Trophoblast cell (in vitro differentiated cells and primary cell): ENCODE measurements around the gene HSPBP1.

Source experiments
- DNase-seq, 2 donors: peaks; one replicate each; pipeline ENCODE4 v3.0.0-alpha.2; 2016
- H2AFZ ChIP-seq: 2 replicates; pipeline ENCODE4 v1.6.1; 2013; ENCODE audit warnings: low read length, moderate library complexity, mild to moderate bottlenecking; ENCODE audit not compliant: insufficient read depth, poor library complexity
- H2AK5ac ChIP-seq: 2 replicates; pipeline ENCODE4 v1.6.1; 2013; ENCODE audit warnings: mild to moderate bottlenecking, low read length
- H2BK120ac ChIP-seq: 2 replicates; pipeline ENCODE4 v1.6.1; 2013; ENCODE audit warnings: low read length, mild to moderate bottlenecking, moderate library complexity; ENCODE audit not compliant: insufficient read depth, poor library complexity
- H2BK12ac ChIP-seq: 2 replicates; pipeline ENCODE4 v1.6.1; 2013; ENCODE audit warnings: mild to moderate bottlenecking, low read length, moderate library complexity
- H2BK5ac ChIP-seq: 2 replicates; pipeline ENCODE4 v1.6.1; 2013; ENCODE audit warnings: low read length, low read depth, moderate library complexity, mild to moderate bottlenecking; ENCODE audit not compliant: poor library complexity
- H3K14ac ChIP-seq: 2 replicates; pipeline ENCODE4 v1.6.1; 2013; ENCODE audit warnings: mild to moderate bottlenecking, low read length
- H3K18ac ChIP-seq: 2 replicates; pipeline ENCODE4 v1.6.1; 2013; ENCODE audit warnings: mild to moderate bottlenecking, low read length
- H3K23ac ChIP-seq: 2 replicates; pipeline ENCODE4 v1.6.1; 2013; ENCODE audit warnings: low read length
- H3K27ac ChIP-seq: 2 replicates; pipeline ENCODE4 v1.5.1; 2013; ENCODE audit warnings: low read depth, mild to moderate bottlenecking, inconsistent platforms, low read length, moderate library complexity
- H3K27me3 ChIP-seq: 2 replicates; pipeline ENCODE4 v1.6.1; 2013; ENCODE audit warnings: inconsistent platforms, mild to moderate bottlenecking, low read length, moderate library complexity; ENCODE audit not compliant: insufficient read depth
- H3K36me3 ChIP-seq, 2 experiments: 1 replicate in 1 of 2; 2 replicates in 1 of 2; pipeline ENCODE4 v1.6.1; 2013; ENCODE audit warnings: low read length in 2 of 2, mild to moderate bottlenecking in 2 of 2, moderate library complexity in 1 of 2; ENCODE audit not compliant: insufficient read depth in 2 of 2, control insufficient read depth in 1 of 2
- H3K4ac ChIP-seq: 2 replicates; pipeline ENCODE4 v1.6.1; 2013; ENCODE audit warnings: low read depth, mild to moderate bottlenecking, low read length, moderate library complexity
- H3K4me1 ChIP-seq, 2 experiments: 1 replicate in 1 of 2; 2 replicates in 1 of 2; pipeline ENCODE4 v1.6.1; 2013; ENCODE audit warnings: low read length in 2 of 2, mild to moderate bottlenecking in 2 of 2, moderate library complexity in 1 of 2; ENCODE audit not compliant: insufficient read depth in 2 of 2, control insufficient read depth in 1 of 2
- H3K4me2 ChIP-seq: 2 replicates; pipeline ENCODE4 v1.6.1; 2013; ENCODE audit warnings: inconsistent platforms, mild to moderate bottlenecking, low read length, moderate library complexity
- H3K4me3 ChIP-seq: 2 replicates; pipeline ENCODE4 v1.5.1; 2013; ENCODE audit warnings: mild to moderate bottlenecking, low read depth, low read length, inconsistent platforms
- H3K79me1 ChIP-seq: one replicate; pipeline ENCODE4 v1.6.1; 2013; ENCODE audit warnings: low read length
- H3K79me2 ChIP-seq: 2 replicates; pipeline ENCODE4 v1.6.1; 2013; ENCODE audit warnings: low read length, mild to moderate bottlenecking; ENCODE audit not compliant: control insufficient read depth, insufficient read depth, poor library complexity
- H3K9ac ChIP-seq: 2 replicates; pipeline ENCODE4 v1.6.1; 2013; ENCODE audit warnings: mild to moderate bottlenecking, low read length
- H3K9me3 ChIP-seq: 2 replicates; pipeline ENCODE4 v1.6.1; 2013; ENCODE audit warnings: low read depth, mild to moderate bottlenecking, control low read depth, inconsistent platforms, low read length; ENCODE audit not compliant: insufficient read depth
- H4K12ac ChIP-seq: 2 replicates; pipeline ENCODE4 v1.6.1; 2013; ENCODE audit warnings: low read depth, mild to moderate bottlenecking, low read length, moderate library complexity
- H4K8ac ChIP-seq: 2 replicates; pipeline ENCODE4 v1.6.1; 2013; ENCODE audit warnings: low read depth, mild to moderate bottlenecking, low read length, moderate library complexity
- H4K91ac ChIP-seq: one replicate; pipeline ENCODE4 v1.6.1; 2013; ENCODE audit warnings: low read depth, mild to moderate bottlenecking, low read length, moderate library complexity
- WGBS: extraction: QIAGEN DNeasy Blood & Tissue Kit; methylation state at CpG from one replicate; pipeline ENCODE4 v1.1.7; 2013; ENCODE audit warnings: missing lambda C conversion rate; ENCODE audit not compliant: insufficient read length, insufficient coverage; ENCODE audit errors: extremely low coverage; 5-methylcytosine and 5-hydroxymethylcytosine counted together

Gene HSPBP1

GRCh38 chr19:55308281-55308680, 28.4 kb upstream of the HSPBP1 start:
- H2BK5ac ChIP-seq, result no peak overlapping the region
- no peak overlapping the region for H3K4ac ChIP-seq
- H3K79me2 ChIP-seq, result no peaks in the 10 kb centered on the region
- H3K79me1 ChIP-seq, result no peaks in the 10 kb centered on the region
- no peak overlapping the region for H4K12ac ChIP-seq
- no peak overlapping the region for H3K14ac ChIP-seq
- WGBS, result no CpG with 5 or more reads among the region's 11 CpGs
- no peak overlapping the region for H3K27ac ChIP-seq
- H3K9me3 ChIP-seq, result peaks cover 3% of the 10 kb centered on the region
- no peaks in the 10 kb centered on the region for H3K4me1 ChIP-seq
- no peak overlapping the region for H3K18ac ChIP-seq
- H3K4me2 ChIP-seq, result no peak overlapping the region
- no peaks in the 10 kb centered on the region for H3K27me3 ChIP-seq
- H2AFZ ChIP-seq, result no peak overlapping the region
- DNase-seq, result no peak
- no peak overlapping the region for H2AK5ac ChIP-seq
- no peak overlapping the region for H4K8ac ChIP-seq
- no peak overlapping the region for H2BK12ac ChIP-seq
- no peak overlapping the region for H3K23ac ChIP-seq
- H2BK120ac ChIP-seq, result no peak overlapping the region
- H3K9ac ChIP-seq, result no peak overlapping the region
- no peak overlapping the region for H3K4me3 ChIP-seq
- peaks cover 29 to 31% of the 10 kb centered on the region in 2 experiments for H3K36me3 ChIP-seq
- H4K91ac ChIP-seq, result no peak overlapping the region

GRCh38 chr19:55306712-55307111, 26.8 kb upstream of the HSPBP1 start:
- whole genome bisulfite sequencing, result no CpG with 5 or more reads among the region's 3 CpGs
- no peak for DNase-seq

GRCh38 chr19:55305983-55306562, 26.2 kb upstream of the HSPBP1 start:
- Histone ChIP-seq H3K4me2 (no peak overlapping the region), H3K18ac (no peak overlapping the region), H3K23ac (no peak overlapping the region), H2BK5ac (no peak overlapping the region), H3K4me3 (no peak overlapping the region), H3K36me3 (peaks cover 27 to 36% of the 10 kb centered on the region in 2 experiments), H3K79me1 (no peaks in the 10 kb centered on the region), H3K14ac (no peak overlapping the region), H2BK120ac (no peak overlapping the region), H3K9me3 (peaks cover 3% of the 10 kb centered on the region), H3K79me2 (no peaks in the 10 kb centered on the region), H3K4me1 (peaks cover 0 to 3% of the 10 kb centered on the region in 2 experiments), H2BK12ac (no peak overlapping the region), H3K9ac (no peak overlapping the region), H2AFZ (no peak overlapping the region), H4K12ac (no peak overlapping the region), H3K27me3 (no peaks in the 10 kb centered on the region), H3K27ac (no peak overlapping the region), H2AK5ac (no peak overlapping the region), H4K91ac (no peak overlapping the region), H4K8ac (no peak overlapping the region), H3K4ac (no peak overlapping the region)
- WGBS, result no CpG with 5 or more reads among the region's 17 CpGs
- no peak for DNase-seq

More at GRCh38 chr19:55306712-55307111, 26.8 kb upstream of the HSPBP1 start:
- no peak overlapping the region for H3K4me2 ChIP-seq
- no peaks in the 10 kb centered on the region for H3K27me3 ChIP-seq
- H3K23ac ChIP-seq, result no peak overlapping the region
- H3K18ac ChIP-seq, result no peak overlapping the region
- no peak overlapping the region for H3K4ac ChIP-seq
- no peaks in the 10 kb centered on the region for H3K79me1 ChIP-seq
- H3K36me3 ChIP-seq, result peaks cover 27 to 36% of the 10 kb centered on the region in 2 experiments
- H3K27ac ChIP-seq, result no peak overlapping the region
- H4K12ac ChIP-seq, result no peak overlapping the region
- no peak overlapping the region for H2BK5ac ChIP-seq
- peaks cover 3% of the 10 kb centered on the region for H3K9me3 ChIP-seq
- H3K79me2 ChIP-seq, result no peaks in the 10 kb centered on the region
- H2AFZ ChIP-seq, result no peak overlapping the region
- H2BK120ac ChIP-seq, result no peak overlapping the region
- H3K4me1 ChIP-seq, result peaks cover 0 to under 1% of the 10 kb centered on the region in 2 experiments
- no peak overlapping the region for H4K8ac ChIP-seq
- no peak overlapping the region for H3K14ac ChIP-seq
- no peak overlapping the region for H4K91ac ChIP-seq
- H3K4me3 ChIP-seq, result no peak overlapping the region
- no peak overlapping the region for H2AK5ac ChIP-seq
- no peak overlapping the region for H2BK12ac ChIP-seq
- H3K9ac ChIP-seq, result no peak overlapping the region

GRCh38 chr19:55305491-55305890, 25.6 kb upstream of the HSPBP1 start:
- Histone ChIP-seq H2BK5ac (no peak overlapping the region), H2BK120ac (no peak overlapping the region), H3K9me3 (peaks cover 3% of the 10 kb centered on the region), H3K79me2 (no peaks in the 10 kb centered on the region), H2AFZ (no peak overlapping the region), H2AK5ac (no peak overlapping the region), H3K79me1 (no peaks in the 10 kb centered on the region), H3K4me2 (no peak overlapping the region), H3K23ac (no peak overlapping the region), H3K9ac (no peak overlapping the region), H3K18ac (no peak overlapping the region), H4K12ac (no peak overlapping the region), H3K4ac (no peak overlapping the region), H3K4me3 (no peak overlapping the region), H3K27ac (no peak overlapping the region), H3K14ac (no peak overlapping the region), H3K36me3 (peaks cover 27 to 36% of the 10 kb centered on the region in 2 experiments), H4K91ac (no peak overlapping the region), H2BK12ac (no peak overlapping the region), H3K4me1 (peaks cover 0 to 3% of the 10 kb centered on the region in 2 experiments), H4K8ac (no peak overlapping the region), H3K27me3 (no peaks in the 10 kb centered on the region)
- DNase-seq, result peak; percentile 27 to 77
- WGBS, result no CpG with 5 or more reads among the region's 9 CpGs
